Stimulated activated CD8-positive, alpha-beta memory T cell treated with anti-CD3 and anti-CD28 coated beads, Interleukin-15, amount 100 ng/mL, for 24 hours (primary cell): ENCODE measurements around the gene CLSTN2.

Experiments
- DNase-seq: peaks from one replicate; pipeline ENCODE4 v3.0.0-alpha.2; 2020; ENCODE audit warnings: low read depth

The CLSTN2 gene

DNA sequence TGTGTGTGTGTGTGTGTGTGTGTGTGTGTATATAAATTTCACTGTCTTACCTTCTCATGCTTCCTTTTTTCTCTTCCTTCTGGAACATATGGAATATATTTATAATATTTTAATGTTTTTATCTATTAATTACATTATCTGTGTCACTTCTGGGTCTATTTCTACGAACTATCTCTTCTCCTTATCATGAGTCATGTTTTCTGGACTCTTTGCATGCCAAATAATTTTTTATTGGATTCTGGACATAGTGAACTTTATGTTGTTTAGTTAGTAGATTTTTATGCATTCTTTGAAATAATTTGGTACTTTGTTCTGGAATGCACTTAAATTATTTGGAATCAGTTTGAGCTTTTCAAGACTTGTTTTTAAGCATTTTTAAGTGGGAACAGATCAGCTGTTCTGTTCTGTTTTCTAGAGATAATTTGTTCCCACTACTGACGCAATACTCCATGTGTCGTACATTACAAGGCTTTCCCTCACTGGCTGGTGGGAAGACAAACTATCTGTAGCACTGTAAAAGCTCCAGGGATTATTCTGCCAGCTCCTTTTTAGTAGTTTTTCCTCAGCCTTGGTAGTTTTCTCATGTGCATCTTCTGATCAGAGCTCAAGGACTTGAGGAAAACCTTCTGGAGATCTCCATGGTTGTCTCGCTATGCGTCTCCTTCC lies 302.0 kb downstream of the CLSTN2 start:
- DNase-seq, result no peak

DNA sequence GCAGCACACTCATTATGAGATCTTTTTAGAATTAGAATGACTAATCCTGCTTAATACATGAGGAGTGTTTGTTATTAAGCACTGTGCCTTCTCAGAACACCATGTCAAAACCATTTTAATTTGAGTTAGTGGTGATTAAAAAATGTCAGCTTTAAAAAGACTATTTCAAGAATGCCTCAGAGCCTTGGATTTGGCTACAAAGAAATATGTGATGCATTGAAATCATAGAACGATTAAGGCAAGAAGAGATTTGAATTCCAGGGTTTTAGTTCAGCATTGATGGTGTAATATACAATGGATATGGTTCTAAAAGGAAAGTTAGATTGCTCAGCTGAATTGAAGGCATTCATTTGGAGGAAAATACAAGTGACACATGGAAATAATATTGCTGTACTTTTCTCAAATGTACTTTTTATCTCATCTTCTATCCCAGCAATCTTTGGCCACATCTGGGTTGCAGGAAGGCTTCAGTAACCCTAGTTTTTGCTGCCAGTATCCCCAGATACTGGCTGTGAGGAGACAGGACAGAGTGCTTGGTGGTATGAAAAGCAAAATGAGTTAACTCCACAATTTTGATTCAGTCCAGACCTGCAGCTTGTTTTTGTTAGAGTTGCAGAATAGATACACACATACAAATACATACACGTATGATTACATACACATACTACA lies 303.8 kb downstream of the CLSTN2 start:
- no peak for DNase-seq

GRCh38 chr3:140242818-140243276 lies 307.9 kb downstream of the CLSTN2 start:
- DNase-seq, result no peak

- no peak for DNase-seq
Observed at GRCh38 chr3:140243575-140243974, 308.6 kb downstream of the CLSTN2 start.

GRCh38 chr3:140244893-140245292 lies 309.9 kb downstream of the CLSTN2 start:
- DNase-seq, result no peak

DNA sequence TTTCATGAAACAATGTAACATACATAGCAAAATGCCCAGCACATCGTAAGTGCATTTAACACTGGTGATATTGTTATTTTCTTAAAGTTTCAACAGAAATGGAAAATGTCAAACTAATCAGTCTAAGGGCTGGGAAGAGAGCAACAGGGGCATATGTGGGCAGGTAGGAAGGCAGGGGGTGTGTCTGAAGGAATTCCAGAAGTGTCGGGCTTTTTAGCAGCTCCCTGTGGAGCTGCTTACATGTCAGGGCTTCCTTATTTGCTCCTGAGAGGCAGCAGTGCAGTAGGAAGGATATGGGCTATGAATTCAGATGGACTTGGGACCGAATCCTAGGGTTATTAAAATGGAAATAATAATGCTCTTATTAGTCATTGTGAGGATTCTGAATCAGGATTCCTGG lies 311.6 kb downstream of the CLSTN2 start:
- no peak for DNase-seq

GRCh38 chr3:140247775-140248174 lies 312.8 kb downstream of the CLSTN2 start:
- no peak for DNase-seq

- DNase-seq, result no peak
Observed at GRCh38 chr3:140249188-140249587, 314.2 kb downstream of the CLSTN2 start.

DNA sequence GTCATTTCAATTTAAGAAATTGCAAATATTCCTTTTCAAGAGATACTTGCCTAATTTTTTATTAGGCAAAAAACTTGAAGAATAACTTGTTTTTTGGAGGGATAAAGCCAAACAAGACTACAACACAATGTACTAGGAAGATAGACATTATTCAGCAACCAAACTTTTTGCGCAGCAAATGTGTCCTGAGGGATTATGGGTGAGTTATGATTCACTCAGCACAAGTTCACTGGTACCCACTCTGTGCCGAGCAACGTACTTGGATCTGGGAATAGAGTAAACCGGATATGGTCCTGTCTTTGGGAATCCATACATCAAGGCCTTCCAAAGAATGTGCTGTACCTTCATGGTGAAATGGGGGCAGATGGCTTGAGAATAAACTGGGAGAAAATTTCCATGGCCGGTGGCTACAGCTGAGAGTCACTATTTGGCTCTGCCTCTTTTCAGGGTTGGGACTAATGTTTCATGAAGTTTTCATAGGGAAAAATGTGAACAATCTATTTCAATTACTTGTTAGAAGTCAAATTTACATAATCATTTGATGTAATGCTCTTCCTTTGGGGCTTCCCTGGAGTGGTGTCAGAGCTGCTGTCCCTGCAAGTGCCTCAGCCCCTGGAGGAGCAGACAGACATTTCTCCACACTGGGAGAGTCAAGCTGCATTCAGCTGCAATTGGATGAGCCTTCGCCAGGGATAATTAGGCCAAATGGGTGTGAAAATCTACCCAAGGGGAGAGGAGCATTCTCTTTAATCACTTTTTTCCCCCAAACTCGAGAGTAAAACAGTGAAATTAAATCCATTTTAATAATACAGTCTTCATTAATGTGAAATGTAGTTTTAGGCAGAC lies 315.2 kb downstream of the CLSTN2 start:
- DNase-seq, result no peak

- no peak for DNase-seq
Observed at GRCh38 chr3:140250945-140251344, 316.0 kb downstream of the CLSTN2 start.

- no peak for DNase-seq
Observed at GRCh38 chr3:140251678-140252077, 316.7 kb downstream of the CLSTN2 start.

- no peak for DNase-seq
Observed at GRCh38 chr3:140252812-140253656, 318.0 kb downstream of the CLSTN2 start.

DNA sequence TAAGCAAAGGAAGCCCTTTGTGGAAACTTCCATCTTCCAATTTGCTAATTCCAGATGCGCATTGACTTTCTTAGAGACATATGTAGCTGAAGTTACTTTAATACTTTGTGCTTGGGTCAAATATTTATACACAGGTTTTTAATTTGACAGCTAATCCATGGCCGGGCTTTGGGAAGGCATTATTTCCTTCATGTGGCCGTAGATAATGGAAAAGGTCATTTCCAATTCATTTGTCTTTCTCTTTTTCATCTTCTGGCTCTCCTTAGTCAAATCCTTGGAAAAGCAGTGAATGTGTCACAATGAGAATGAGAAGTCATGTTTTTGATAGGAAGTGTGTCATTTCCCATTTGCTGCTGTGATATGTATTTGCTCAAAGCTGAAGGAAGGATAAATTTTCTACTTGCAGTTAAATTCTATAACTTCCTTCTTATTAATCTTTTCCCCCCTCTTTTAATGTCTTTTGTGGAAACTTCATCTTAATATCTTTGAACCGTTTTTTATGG lies 323.3 kb downstream of the CLSTN2 start:
- no peak for DNase-seq

DNA sequence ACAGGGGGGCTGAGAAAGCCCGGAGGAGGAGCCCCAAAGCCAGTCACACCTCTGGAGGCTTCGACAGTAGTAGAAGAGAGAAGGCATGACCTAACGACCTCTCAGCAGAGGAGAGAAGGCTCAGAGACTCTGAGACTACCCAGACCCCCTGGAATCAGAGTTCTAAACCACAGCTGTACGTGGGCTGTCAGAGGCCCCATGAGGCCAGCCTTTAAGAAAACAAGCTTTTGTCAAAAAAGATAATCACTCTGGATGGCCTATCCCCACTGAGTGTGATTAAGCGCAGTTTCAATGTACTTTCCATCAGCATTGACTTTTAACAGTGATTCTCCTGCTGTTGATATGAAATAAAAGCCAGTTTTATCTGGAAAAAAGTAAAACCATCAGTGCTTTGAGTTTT lies 330.3 kb downstream of the CLSTN2 start:
- DNase-seq, result no peak

DNA sequence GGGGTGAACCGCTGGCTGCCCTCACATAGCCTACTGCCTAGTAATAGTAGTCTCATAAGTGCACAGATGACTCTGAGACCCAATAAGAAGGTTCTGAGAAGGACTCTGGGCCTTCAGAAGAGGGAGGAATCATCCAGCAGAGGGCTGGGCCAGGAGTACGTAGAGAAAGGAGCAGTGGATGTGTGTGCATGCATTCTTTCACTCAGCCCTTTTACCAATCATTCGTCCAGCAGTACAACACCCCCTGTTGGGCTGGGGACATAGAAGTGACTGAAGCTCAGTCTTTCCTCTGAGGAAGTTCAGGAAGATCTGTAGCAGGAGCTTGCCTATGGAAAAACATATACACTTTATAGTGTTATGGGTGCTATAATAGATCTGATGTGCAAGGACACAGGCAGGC lies 333.1 kb downstream of the CLSTN2 start:
- no peak for DNase-seq

- DNase-seq, result no peak
Observed at GRCh38 chr3:140268610-140269009, 333.6 kb downstream of the CLSTN2 start.

DNA sequence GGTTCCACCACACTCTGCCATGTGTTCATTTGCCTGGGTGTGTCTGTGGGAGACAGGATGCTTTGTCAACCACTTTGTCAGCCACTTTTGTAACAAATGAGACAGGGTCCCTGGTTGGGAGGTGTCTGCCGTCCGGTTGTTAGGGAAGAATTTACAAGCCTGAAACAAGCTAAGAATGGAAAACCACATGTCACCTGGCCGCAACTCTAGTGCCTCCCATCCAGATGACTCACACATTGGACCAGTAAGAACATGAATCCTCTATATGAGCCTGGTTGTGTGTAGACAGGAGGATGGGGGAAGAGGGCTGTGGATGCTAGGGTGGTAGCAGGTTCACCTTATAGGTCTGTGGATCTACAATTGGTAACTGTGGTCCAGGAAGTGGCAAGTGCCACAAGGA lies 335.3 kb downstream of the CLSTN2 start:
- DNase-seq, result no peak

DNA sequence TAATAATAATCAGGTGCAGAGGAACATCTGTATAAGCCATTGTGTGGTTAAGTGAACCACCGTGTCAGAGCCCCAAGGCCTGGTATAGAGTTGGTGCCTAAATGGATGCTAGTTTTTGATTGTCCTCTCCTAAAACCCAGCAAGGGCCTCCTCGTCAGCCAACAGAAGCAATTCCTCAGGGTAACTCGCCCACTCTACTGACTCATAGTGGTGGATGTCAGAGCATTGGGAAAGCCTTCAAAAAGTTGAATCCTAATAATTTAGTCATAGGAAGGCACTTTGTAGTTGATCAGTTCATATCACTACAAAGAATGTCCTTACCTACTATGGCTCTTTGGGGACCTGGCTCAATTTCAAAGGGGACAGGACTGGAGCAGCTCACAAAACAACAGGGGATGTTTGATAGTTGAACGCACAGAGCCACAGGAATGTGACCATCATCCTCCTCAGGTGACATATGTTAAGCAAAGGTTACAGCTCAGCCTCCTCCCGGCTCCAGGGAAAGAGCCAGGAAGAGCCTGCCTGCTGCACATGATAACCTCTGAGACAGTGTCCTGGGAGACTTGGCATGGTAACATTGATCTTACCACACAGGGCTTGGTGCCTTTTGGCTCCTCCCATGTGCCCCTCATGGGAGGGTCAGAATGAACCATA lies 338.7 kb downstream of the CLSTN2 start:
- DNase-seq, result no peak

- DNase-seq, result no peak
Observed at GRCh38 chr3:140274429-140274828, 339.4 kb downstream of the CLSTN2 start.

DNA sequence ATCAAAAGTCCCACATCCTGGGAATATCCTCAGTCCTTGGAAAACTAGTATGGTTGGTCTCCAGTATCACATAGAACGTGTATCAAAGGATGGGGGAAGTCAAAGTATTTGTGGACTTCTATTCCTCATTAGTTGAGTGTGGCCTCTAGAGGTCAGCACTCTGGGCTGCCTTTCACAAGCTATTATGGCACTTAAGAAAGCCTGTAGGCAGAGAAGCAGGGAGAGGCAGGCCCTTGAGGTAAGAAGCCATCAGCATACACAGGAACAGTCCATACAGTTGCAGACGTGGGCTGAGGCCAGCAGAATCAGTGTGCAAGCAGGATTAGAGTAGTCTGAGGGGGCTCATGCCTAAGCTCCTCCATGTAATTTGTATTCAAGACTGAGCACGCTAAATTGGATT lies 341.7 kb downstream of the CLSTN2 start:
- DNase-seq, result no peak

- DNase-seq, result no peak
Observed at GRCh38 chr3:140277886-140278285, 342.9 kb downstream of the CLSTN2 start.
